Hepatocyte (in vitro differentiated cells): ENCODE measurements around the gene MYO5C. TPM values are rescaled to one million over a fixed set of nuclear protein-coding genes. Genes with fewer than 3 reads are reported as not detected.

Experiments
- DNase-seq: peaks from one replicate; pipeline ENCODE4 v3.0.0-alpha.2; 2016; ENCODE audit warnings: low spot score
- H2AFZ ChIP-seq: fragments of 200-600 bp; sonication (generic); 2 replicates; pipeline ENCODE4 v1.6.0; 2016; ENCODE audit warnings: antibody characterized with exemption, mild to moderate bottlenecking
- H3K27ac ChIP-seq: fragments of 200-600 bp; sonication (generic); 2 replicates; pipeline ENCODE4 v1.5.1; 2016; ENCODE audit warnings: mild to moderate bottlenecking
- H3K27me3 ChIP-seq: fragments of 200-600 bp; sonication (generic); 2 replicates; pipeline ENCODE4 v1.6.1; 2016
- H3K36me3 ChIP-seq: fragments of 200-600 bp; sonication (generic); replicated peaks from 2 replicates; pipeline ENCODE4 v1.5.1; 2016; ENCODE audit warnings: low read depth; ENCODE audit not compliant: insufficient read depth
- H3K4me1 ChIP-seq: fragments of 200-600 bp; sonication (generic); 2 replicates; pipeline ENCODE4 v1.5.1; 2016; ENCODE audit warnings: mild to moderate bottlenecking, moderate library complexity; ENCODE audit not compliant: insufficient read depth
- H3K4me2 ChIP-seq: fragments of 200-600 bp; sonication (generic); 2 replicates; pipeline ENCODE4 v1.6.0; 2016
- H3K4me3 ChIP-seq: fragments of 200-600 bp; sonication (generic); 2 replicates; pipeline ENCODE4 v1.5.1; 2016; ENCODE audit warnings: mild to moderate bottlenecking
- H3K79me2 ChIP-seq: fragments of 200-600 bp; sonication (generic); 2 replicates; pipeline ENCODE4 v1.6.0; 2017; ENCODE audit warnings: mild to moderate bottlenecking
- H3K9me2 ChIP-seq: fragments of 200-600 bp; sonication (generic); replicated peaks from 2 replicates; pipeline ENCODE4 v1.6.0; 2017; ENCODE audit warnings: mild to moderate bottlenecking; ENCODE audit not compliant: insufficient read depth
- H3K9me3 ChIP-seq: fragments of 200-600 bp; sonication (generic); 2 replicates; pipeline ENCODE4 v1.5.1; 2016; ENCODE audit warnings: low read depth, mild to moderate bottlenecking
- H4K20me1 ChIP-seq: fragments of 200-600 bp; sonication (generic); 2 replicates; pipeline ENCODE4 v1.6.0; 2016; ENCODE audit warnings: mild to moderate bottlenecking; ENCODE audit not compliant: insufficient read depth, poor library complexity, severe bottlenecking
- CTCF ChIP-seq: fragments of 200-600 bp; sonication (generic); IDR thresholded peaks from 2 replicates; pipeline ENCODE4 v1.5.1; 2016; ENCODE audit warnings: antibody characterized with exemption, mild to moderate bottlenecking; ENCODE audit not compliant: poor library complexity
- EZH2 ChIP-seq: fragments of 200-600 bp; sonication (generic); IDR thresholded peaks from 2 replicates; pipeline ENCODE4 v1.6.1; 2016; ENCODE audit warnings: antibody characterized with exemption, mild to moderate bottlenecking, borderline replicate concordance
- EZH2phosphoT487 ChIP-seq: fragments of 200-600 bp; sonication (generic); IDR thresholded peaks from one replicate; pipeline ENCODE4 v1.6.1; 2018; ENCODE audit warnings: antibody characterized with exemption, mild to moderate bottlenecking, low read depth, moderate library complexity; ENCODE audit not compliant: unreplicated experiment, severe bottlenecking
- WGBS: methylation state at CpG from one replicate; pipeline ENCODE4 v1.1.6; 2016; ENCODE audit warnings: low lambda C conversion rate; ENCODE audit errors: missing lambda C conversion rate; 5-methylcytosine and 5-hydroxymethylcytosine counted together
- polyA plus RNA-seq: library from polyadenylated mRNA; unstranded; fragments of >200 nt; fragmentation: Nextera tagmentation; extraction: Ambion mirVana; gene quantifications from 2 replicates; pipeline ENCODE4 v1.2.1, GENCODE V29; 2016
- total RNA-seq: library from RNA; depleted of rRNA; stranded (reverse); fragments of >200 nt; gene quantifications from 2 replicates; pipeline ENCODE4 v1.2.3, GENCODE V29; 2014

MYO5C gene
- total and polyA plus RNA-seq, 2 experiments from 2014 or later, result 10.2 to 18.2 TPM

GRCh38 chr15:52200831-52201365, 94.7 kb downstream of the MYO5C start:
- no peak overlapping the region for H3K4me2 ChIP-seq
- no peak overlapping the region for H3K4me3 ChIP-seq
- no peaks in the 10 kb centered on the region for H4K20me1 ChIP-seq
- TF ChIP-seq EZH2phosphoT487 (no peak), CTCF (no peak), EZH2 (no peak)
- no peaks in the 10 kb centered on the region for H3K79me2 ChIP-seq
- no peak overlapping the region for H3K27ac ChIP-seq
- 93% methylated on average over 1 of the region's 1 CpG for whole genome bisulfite sequencing
- H3K9me3 ChIP-seq, result no peaks in the 10 kb centered on the region
- no peaks in the 10 kb centered on the region for H3K9me2 ChIP-seq
- DNase-seq, result no peak
- no peak overlapping the region for H2AFZ ChIP-seq
- no peaks in the 10 kb centered on the region for H3K27me3 ChIP-seq
- H3K4me1 ChIP-seq, result no peaks in the 10 kb centered on the region
- H3K36me3 ChIP-seq, result no peaks in the 10 kb centered on the region

- Histone ChIP-seq H3K27ac (no peak overlapping the region), H3K36me3 (no peaks in the 10 kb centered on the region), H3K79me2 (no peaks in the 10 kb centered on the region), H3K4me1 (no peaks in the 10 kb centered on the region), H3K4me3 (no peak overlapping the region), H3K4me2 (no peak overlapping the region), H3K27me3 (no peaks in the 10 kb centered on the region), H2AFZ (no peak overlapping the region), H3K9me3 (no peaks in the 10 kb centered on the region), H3K9me2 (no peaks in the 10 kb centered on the region), H4K20me1 (no peaks in the 10 kb centered on the region)
- TF ChIP-seq EZH2, result no peak
- no peak for TF ChIP-seq CTCF
- no peak for TF ChIP-seq EZH2phosphoT487
- WGBS, result 88% methylated on average over 2 of the region's 2 CpGs
- no peak for DNase-seq
Observed at GRCh38 chr15:52199271-52199670, 96.3 kb downstream of the MYO5C start.

GRCh38 chr15:52196891-52197290, 98.7 kb downstream of the MYO5C start:
- no peak overlapping the region for H3K27ac ChIP-seq
- H3K4me1 ChIP-seq, result no peaks in the 10 kb centered on the region
- no peaks in the 10 kb centered on the region for H3K27me3 ChIP-seq
- H3K4me2 ChIP-seq, result no peak overlapping the region
- H3K79me2 ChIP-seq, result no peaks in the 10 kb centered on the region
- no peak overlapping the region for H3K4me3 ChIP-seq
- no peaks in the 10 kb centered on the region for H3K9me3 ChIP-seq
- H3K9me2 ChIP-seq, result no peaks in the 10 kb centered on the region
- H3K36me3 ChIP-seq, result no peaks in the 10 kb centered on the region
- no peak for DNase-seq
- no peak for TF ChIP-seq EZH2phosphoT487
- no peak for TF ChIP-seq EZH2
- no peak for TF ChIP-seq CTCF
- H2AFZ ChIP-seq, result no peak overlapping the region
- 88% methylated on average over 3 of the region's 3 CpGs for WGBS
- H4K20me1 ChIP-seq, result no peaks in the 10 kb centered on the region

GRCh38 chr15:52193791-52194190, 101.8 kb downstream of the MYO5C start:
- no peak overlapping the region for H2AFZ ChIP-seq
- WGBS, result 76% methylated on average over 1 of the region's 1 CpG

More at GRCh38 chr15:52193791-52194190, 101.8 kb downstream of the MYO5C start:
- Histone ChIP-seq H3K4me1 (no peaks in the 10 kb centered on the region), H3K27me3 (no peaks in the 10 kb centered on the region), H3K4me3 (no peak overlapping the region), H3K4me2 (no peak overlapping the region), H3K27ac (no peak overlapping the region), H3K9me2 (no peaks in the 10 kb centered on the region), H3K9me3 (no peaks in the 10 kb centered on the region), H3K79me2 (no peaks in the 10 kb centered on the region), H3K36me3 (no peaks in the 10 kb centered on the region), H4K20me1 (no peaks in the 10 kb centered on the region)
- no peak for DNase-seq
- TF ChIP-seq EZH2 (no peak), EZH2phosphoT487 (no peak), CTCF (no peak)
